Natural killer cell (primary cell): ENCODE measurements around the gene DGKB. TPM values are rescaled to one million over a fixed set of nuclear protein-coding genes. Genes with fewer than 3 reads are reported as not detected.

Source experiments
- ATAC-seq, 3 donors: fragments of 150-1000 bp in 2 of 3; fragments of 200-7000 bp in 1 of 3; cut with Tn5 transposase; 1 replicate in 1 of 3; 2 replicates in 2 of 3; pipeline ENCODE4 v1.10.0; 2021; ENCODE audit warnings: mild to moderate bottlenecking in 2 of 3, moderate library complexity in 2 of 3
- DNase-seq, 2 donors: peaks; one replicate each; pipeline versions ENCODE4 v3.0.0 to v3.0.0-alpha.2; 2013 to 2021; ENCODE audit warnings: mixed read lengths in 1 of 2
- H3K27ac ChIP-seq: one replicate; pipeline ENCODE4 v1.5.1; 2013; ENCODE audit warnings: mild to moderate bottlenecking, low read length
- H3K27me3 ChIP-seq: one replicate; pipeline ENCODE4 v1.6.1; 2013; ENCODE audit warnings: low read length; ENCODE audit not compliant: control insufficient read depth, insufficient read depth
- H3K36me3 ChIP-seq: one replicate; pipeline ENCODE4 v1.6.1; 2013; ENCODE audit warnings: low read length; ENCODE audit not compliant: control insufficient read depth, insufficient read depth
- H3K4me1 ChIP-seq: one replicate; pipeline ENCODE4 v1.6.1; 2013; ENCODE audit warnings: low read length; ENCODE audit not compliant: control insufficient read depth, insufficient read depth
- H3K4me3 ChIP-seq: one replicate; pipeline ENCODE4 v1.5.1; 2013; ENCODE audit warnings: low read length
- H3K9me3 ChIP-seq: one replicate; pipeline ENCODE4 v1.6.1; 2013; ENCODE audit warnings: low read length; ENCODE audit not compliant: control insufficient read depth, insufficient read depth
- H3K27ac Mint-ChIP-seq, 2 donors: one replicate each; pipeline ENCODE4 v1.8.0; 2022; ENCODE audit warnings: mild to moderate bottlenecking in 2 of 2, mixed read lengths in 2 of 2, moderate library complexity in 1 of 2
- H3K27me3 Mint-ChIP-seq, 2 donors: one replicate each; pipeline ENCODE4 v1.8.0; 2022; ENCODE audit warnings: low read depth in 2 of 2, mixed read lengths in 2 of 2
- H3K36me3 Mint-ChIP-seq: one replicate; pipeline ENCODE4 v1.8.0; 2022; ENCODE audit warnings: mixed read lengths
- H3K4me1 Mint-ChIP-seq, 2 donors: one replicate each; pipeline ENCODE4 v1.8.0; 2022; ENCODE audit warnings: mixed read lengths in 2 of 2
- H3K4me3 Mint-ChIP-seq: one replicate; pipeline ENCODE4 v1.8.0; 2022; ENCODE audit warnings: mild to moderate bottlenecking, moderate library complexity, mixed read lengths
- H3K9me3 Mint-ChIP-seq, 2 donors: one replicate each; pipeline ENCODE4 v1.8.0; 2022; ENCODE audit warnings: mixed read lengths in 2 of 2
- WGBS: methylation state at CpG from one replicate; pipeline ENCODE4 v1.1.7; 2013; ENCODE audit warnings: missing lambda C conversion rate; ENCODE audit not compliant: insufficient coverage; 5-methylcytosine and 5-hydroxymethylcytosine counted together
- intact Hi-C: fragments of 100-400 bp; cut with micrococcal nuclease; formaldehyde crosslinking; loops from one replicate; pipeline ENCODE4 v1.14.2; 2022
- total RNA-seq, 4 donors: library from RNA; stranded (reverse); fragments of 120-200 nt in 1 of 4; gene quantifications; one replicate each; pipeline versions ENCODE4 v1.2.3 to v1.2.4, GENCODE V29; 2013 to 2022
- TF ChIP-seq, protein P1 (sequence below): fragments of 200-600 bp; IDR thresholded peaks from one replicate; pipeline ENCODE4 v1.8.0; 2022; ENCODE audit warnings: antibody characterized with exemption

DGKB gene
- total RNA-seq, 3 donors from 2014 or later (not counting 1 experiment from before 2014, with no cell fraction given) = not detected

DNA sequence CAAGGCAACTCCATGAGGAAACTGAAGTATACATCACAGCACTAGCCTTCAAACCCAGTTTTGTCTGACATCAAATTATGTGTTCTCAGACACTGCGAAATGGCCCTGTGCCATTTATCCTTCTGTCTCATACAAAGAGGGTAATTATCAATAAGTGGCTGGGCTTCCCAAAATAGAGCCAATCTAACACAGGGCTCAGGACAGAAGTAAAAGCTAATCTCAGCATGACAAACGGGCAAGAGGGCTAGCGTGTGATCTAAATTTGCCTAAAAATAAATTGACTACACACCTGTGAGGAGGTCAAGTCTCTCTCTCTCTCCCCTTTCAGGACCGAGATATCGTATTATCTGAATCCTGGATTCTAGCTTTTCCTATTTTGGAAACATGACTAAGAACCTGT lies 67.2 kb downstream of the DGKB start:
- H3K36me3 Mint-ChIP-seq = no peaks in the 10 kb centered on the region
- H3K4me3 Mint-ChIP-seq = no peak overlapping the region
- H3K27me3 Mint-ChIP-seq = no peaks in the 10 kb centered on the region
- no peaks in the 10 kb centered on the region for H3K4me1 ChIP-seq
- ATAC-seq = no peak
- H3K27ac ChIP-seq = no peak overlapping the region
- peaks cover 10 to 21% of the 10 kb centered on the region in 2 donors for H3K9me3 Mint-ChIP-seq
- no peaks in the 10 kb centered on the region for H3K36me3 ChIP-seq
- H3K27me3 ChIP-seq = no peaks in the 10 kb centered on the region
- H3K27ac Mint-ChIP-seq = no peak overlapping the region
- 91% methylated on average over 5 of the region's 5 CpGs for WGBS
- no peaks in the 10 kb centered on the region for H3K4me1 Mint-ChIP-seq
- TF ChIP-seq, protein P1, sequence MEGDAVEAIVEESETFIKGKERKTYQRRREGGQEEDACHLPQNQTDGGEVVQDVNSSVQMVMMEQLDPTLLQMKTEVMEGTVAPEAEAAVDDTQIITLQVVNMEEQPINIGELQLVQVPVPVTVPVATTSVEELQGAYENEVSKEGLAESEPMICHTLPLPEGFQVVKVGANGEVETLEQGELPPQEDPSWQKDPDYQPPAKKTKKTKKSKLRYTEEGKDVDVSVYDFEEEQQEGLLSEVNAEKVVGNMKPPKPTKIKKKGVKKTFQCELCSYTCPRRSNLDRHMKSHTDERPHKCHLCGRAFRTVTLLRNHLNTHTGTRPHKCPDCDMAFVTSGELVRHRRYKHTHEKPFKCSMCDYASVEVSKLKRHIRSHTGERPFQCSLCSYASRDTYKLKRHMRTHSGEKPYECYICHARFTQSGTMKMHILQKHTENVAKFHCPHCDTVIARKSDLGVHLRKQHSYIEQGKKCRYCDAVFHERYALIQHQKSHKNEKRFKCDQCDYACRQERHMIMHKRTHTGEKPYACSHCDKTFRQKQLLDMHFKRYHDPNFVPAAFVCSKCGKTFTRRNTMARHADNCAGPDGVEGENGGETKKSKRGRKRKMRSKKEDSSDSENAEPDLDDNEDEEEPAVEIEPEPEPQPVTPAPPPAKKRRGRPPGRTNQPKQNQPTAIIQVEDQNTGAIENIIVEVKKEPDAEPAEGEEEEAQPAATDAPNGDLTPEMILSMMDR = no peak
- H3K4me3 ChIP-seq = no peak overlapping the region
- no peaks in the 10 kb centered on the region for H3K9me3 ChIP-seq
- DNase-seq = no peak
- intact Hi-C loops = no loop called here

GRCh38 chr7:14834883-14835282 lies 67.7 kb downstream of the DGKB start:
- WGBS = 67% methylated on average over 1 of the region's 1 CpG
- intact Hi-C loops = no loop called here
- ATAC-seq (no peak), DNase-seq (no peak)
- no peaks in the 10 kb centered on the region for H3K27me3 ChIP-seq
- Mint-ChIP-seq H3K4me1 (no peaks in the 10 kb centered on the region), H3K4me3 (no peak overlapping the region), H3K27ac (no peak overlapping the region), H3K36me3 (no peaks in the 10 kb centered on the region), H3K9me3 (peaks cover 7 to 21% of the 10 kb centered on the region in 2 donors), H3K27me3 (no peaks in the 10 kb centered on the region)
- TF ChIP-seq, protein P1 = no peak
- no peaks in the 10 kb centered on the region for H3K9me3 ChIP-seq
- no peaks in the 10 kb centered on the region for H3K36me3 ChIP-seq
- H3K4me1 ChIP-seq = no peaks in the 10 kb centered on the region
- no peak overlapping the region for H3K27ac ChIP-seq
- H3K4me3 ChIP-seq = no peak overlapping the region

- Mint-ChIP-seq H3K4me1 (no peaks in the 10 kb centered on the region), H3K9me3 (peaks cover 7 to 21% of the 10 kb centered on the region in 2 donors), H3K36me3 (no peaks in the 10 kb centered on the region), H3K4me3 (no peak overlapping the region), H3K27ac (no peak overlapping the region), H3K27me3 (no peaks in the 10 kb centered on the region)
- intact Hi-C loops = no loop called here
- no peaks in the 10 kb centered on the region for H3K36me3 ChIP-seq
- H3K9me3 ChIP-seq = no peaks in the 10 kb centered on the region
- TF ChIP-seq, protein P1 = no peak
- no peak overlapping the region for H3K27ac ChIP-seq
- DNase-seq = no peak
- no peaks in the 10 kb centered on the region for H3K4me1 ChIP-seq
- no peaks in the 10 kb centered on the region for H3K27me3 ChIP-seq
- 80% methylated on average over 3 of the region's 3 CpGs for WGBS
- no peak overlapping the region for H3K4me3 ChIP-seq
- no peak for ATAC-seq
These were observed 68.1 kb downstream of the DGKB start for GRCh38 chr7:14834456-14834855.

DNA sequence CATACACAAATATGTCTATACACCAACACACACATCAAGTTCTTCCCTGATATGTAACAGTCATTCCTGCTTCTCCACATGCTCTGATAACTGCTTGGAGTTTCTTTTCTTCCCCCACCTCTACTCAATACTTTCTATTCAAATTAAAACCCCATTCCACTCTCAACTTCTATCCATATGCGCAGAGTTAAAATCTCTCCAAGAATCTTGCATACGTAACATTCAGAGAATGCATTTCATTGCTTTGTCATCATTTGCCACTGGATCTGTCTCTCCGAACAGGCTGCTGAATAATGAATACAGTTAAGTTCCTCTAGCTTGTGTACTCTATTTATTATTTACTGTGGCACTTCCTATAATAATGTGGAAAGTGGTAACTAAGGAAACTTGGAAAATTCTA lies 68.8 kb downstream of the DGKB start:
- Mint-ChIP-seq H3K27ac (no peak overlapping the region), H3K4me3 (no peak overlapping the region), H3K4me1 (no peaks in the 10 kb centered on the region), H3K36me3 (no peaks in the 10 kb centered on the region), H3K9me3 (peaks cover 6 to 18% of the 10 kb centered on the region in 2 donors), H3K27me3 (no peaks in the 10 kb centered on the region)
- Histone ChIP-seq H3K4me1 (no peaks in the 10 kb centered on the region), H3K9me3 (no peaks in the 10 kb centered on the region), H3K36me3 (no peaks in the 10 kb centered on the region), H3K4me3 (no peak overlapping the region), H3K27me3 (no peaks in the 10 kb centered on the region), H3K27ac (no peak overlapping the region)
- DNase-seq (no peak), ATAC-seq (no peak)
- TF ChIP-seq, protein P1 = no peak
- intact Hi-C loops = no loop called here
- WGBS = 87% methylated on average over 2 of the region's 3 CpGs
